ENCODE data around the gene ERBB4.

DNA sequence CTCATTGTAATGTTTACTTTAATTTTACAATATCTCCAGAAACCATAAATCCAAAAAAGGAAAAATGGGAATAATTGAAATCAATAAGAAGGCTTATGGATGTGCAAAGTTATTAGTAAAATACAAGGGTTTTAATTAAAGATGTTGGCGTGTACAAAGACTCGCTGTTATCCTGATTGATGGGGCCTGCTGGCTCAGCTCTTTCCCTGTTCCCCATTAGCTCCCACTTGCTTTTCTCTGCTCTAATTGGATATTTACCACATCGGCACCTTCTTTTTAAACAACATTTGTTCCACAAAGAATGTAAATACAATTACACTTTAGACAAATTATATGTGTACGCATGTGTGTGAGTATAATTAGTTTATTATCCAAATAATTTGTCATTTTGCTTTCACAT, 796.6 kb downstream of the ERBB4 start:
- TF ChIP-seq CTCF (IDR thresholded peaks at IDR 0.05 in 4 of 5, conservative IDR thresholded peaks at IDR 0.05 in 1 of 5) (no peak), POLR2A (IDR thresholded peaks at IDR 0.05) (no peak)

Data from gastrocnemius medialis (tissue), 4 donors.